Mesenchymal stem cell (in vitro differentiated cells and primary cell): ENCODE measurements around the gene RSPO1.
A peak's percentile ranks its signal among the peaks of the same experiment; 100 is the strongest.

Source experiments
- DNase-seq: peaks from one replicate; pipeline ENCODE4 v3.0.0-alpha.2; 2013
- H2AFZ ChIP-seq: one replicate; pipeline ENCODE4 v1.6.1; 2013; ENCODE audit warnings: low read depth, mild to moderate bottlenecking, control low read depth, inconsistent platforms, low read length, moderate library complexity
- H2AK5ac ChIP-seq: 2 replicates; pipeline ENCODE4 v1.6.1; 2013; ENCODE audit warnings: low read length, moderate library complexity, mild to moderate bottlenecking, inconsistent platforms; ENCODE audit not compliant: severe bottlenecking
- H2BK120ac ChIP-seq: one replicate; pipeline ENCODE4 v1.6.1; 2013; ENCODE audit warnings: low read depth, mild to moderate bottlenecking, inconsistent platforms, low read length, moderate library complexity
- H2BK12ac ChIP-seq, 2 experiments: one replicate each; pipeline ENCODE4 v1.6.1; 2013; ENCODE audit warnings: inconsistent platforms in 2 of 2, low read length in 2 of 2, mild to moderate bottlenecking in 2 of 2, moderate library complexity in 2 of 2, control low read depth in 1 of 2
- H2BK15ac ChIP-seq: one replicate; pipeline ENCODE4 v1.6.1; 2013; ENCODE audit warnings: mild to moderate bottlenecking, low read depth, inconsistent platforms; ENCODE audit not compliant: poor library complexity, severe bottlenecking
- H2BK5ac ChIP-seq: 2 replicates; pipeline ENCODE4 v1.6.1; 2013; ENCODE audit warnings: low read depth, mild to moderate bottlenecking, low read length, control low read depth, inconsistent platforms; ENCODE audit not compliant: poor library complexity, severe bottlenecking
- H3K14ac ChIP-seq, 2 experiments: one replicate each; pipeline ENCODE4 v1.6.1; 2013; ENCODE audit warnings: inconsistent platforms in 2 of 2, low read length in 2 of 2, control low read depth in 1 of 2, mild to moderate bottlenecking in 1 of 2, moderate library complexity in 1 of 2
- H3K18ac ChIP-seq, 2 experiments: one replicate each; pipeline ENCODE4 v1.6.1; 2013; ENCODE audit warnings: inconsistent platforms in 2 of 2, low read length in 2 of 2, control low read depth in 1 of 2, low read depth in 1 of 2, mild to moderate bottlenecking in 1 of 2
- H3K23ac ChIP-seq, 2 experiments: one replicate each; pipeline ENCODE4 v1.6.1; 2013; ENCODE audit warnings: inconsistent platforms in 2 of 2, low read length in 2 of 2, mild to moderate bottlenecking in 2 of 2, moderate library complexity in 2 of 2, control low read depth in 1 of 2
- H3K27ac ChIP-seq: 2 replicates; pipeline ENCODE4 v1.5.1; 2013; ENCODE audit warnings: mild to moderate bottlenecking, moderate library complexity, low read length, control low read depth, inconsistent platforms; ENCODE audit not compliant: poor library complexity, severe bottlenecking
- H3K27me3 ChIP-seq, 2 experiments: 2 replicates each; pipeline versions ENCODE4 v1.6.1 to v1.7.0; 2013; ENCODE audit warnings: low read length in 2 of 2, mild to moderate bottlenecking in 2 of 2, moderate library complexity in 2 of 2, control low read depth in 1 of 2, inconsistent platforms in 1 of 2; ENCODE audit not compliant: control insufficient read depth in 1 of 2, insufficient read depth in 1 of 2
- H3K36me3 ChIP-seq, 2 experiments: 2 replicates each; pipeline versions ENCODE4 v1.6.1 to v1.7.0; 2013; ENCODE audit warnings: low read length in 2 of 2, control low read depth in 1 of 2, inconsistent platforms in 1 of 2, low read depth in 1 of 2, mild to moderate bottlenecking in 1 of 2; ENCODE audit not compliant: insufficient read depth in 2 of 2, control insufficient read depth in 1 of 2
- H3K4ac ChIP-seq, 2 experiments: one replicate each; pipeline ENCODE4 v1.6.1; 2013; ENCODE audit warnings: inconsistent platforms in 2 of 2, low read length in 2 of 2, mild to moderate bottlenecking in 2 of 2, moderate library complexity in 2 of 2, control low read depth in 1 of 2, low read depth in 1 of 2
- H3K4me1 ChIP-seq: 2 replicates; pipeline ENCODE4 v1.6.1; 2013; ENCODE audit warnings: low read depth, low read length, control low read depth; ENCODE audit not compliant: control insufficient read depth, insufficient read depth
- H3K4me2 ChIP-seq: 2 replicates; pipeline ENCODE4 v1.6.1; 2013; ENCODE audit warnings: low read length, mild to moderate bottlenecking, inconsistent platforms; ENCODE audit not compliant: poor library complexity, severe bottlenecking
- H3K4me3 ChIP-seq, 2 experiments: 2 replicates each; pipeline versions ENCODE4 v1.5.1 to v1.7.0; 2013; ENCODE audit warnings: low read length in 2 of 2, mild to moderate bottlenecking in 2 of 2, control low read depth in 1 of 2, low read depth in 1 of 2; ENCODE audit not compliant: insufficient read depth in 1 of 2
- H3K79me1 ChIP-seq: replicated peaks from 2 replicates; pipeline ENCODE4 v1.6.1; 2013; ENCODE audit warnings: mild to moderate bottlenecking, control low read depth, low read length, inconsistent platforms; ENCODE audit not compliant: poor library complexity, severe bottlenecking
- H3K9ac ChIP-seq: 2 replicates; pipeline ENCODE4 v1.7.0; 2013; ENCODE audit warnings: mild to moderate bottlenecking, low read length, moderate library complexity
- H3K9me3 ChIP-seq: 2 replicates; pipeline ENCODE4 v1.7.0; 2013; ENCODE audit warnings: mild to moderate bottlenecking, low read length; ENCODE audit not compliant: control insufficient read depth
- H4K8ac ChIP-seq: one replicate; pipeline ENCODE4 v1.6.1; 2013; ENCODE audit warnings: inconsistent platforms, mild to moderate bottlenecking, low read length, moderate library complexity
- H4K91ac ChIP-seq: one replicate; pipeline ENCODE4 v1.6.1; 2013; ENCODE audit warnings: mild to moderate bottlenecking, low read length, inconsistent platforms
- WGBS: methylation state at CpG from one replicate; pipeline ENCODE4 v1.1.7; 2013; ENCODE audit warnings: mixed read lengths; 5-methylcytosine and 5-hydroxymethylcytosine counted together

Gene RSPO1

DNA sequence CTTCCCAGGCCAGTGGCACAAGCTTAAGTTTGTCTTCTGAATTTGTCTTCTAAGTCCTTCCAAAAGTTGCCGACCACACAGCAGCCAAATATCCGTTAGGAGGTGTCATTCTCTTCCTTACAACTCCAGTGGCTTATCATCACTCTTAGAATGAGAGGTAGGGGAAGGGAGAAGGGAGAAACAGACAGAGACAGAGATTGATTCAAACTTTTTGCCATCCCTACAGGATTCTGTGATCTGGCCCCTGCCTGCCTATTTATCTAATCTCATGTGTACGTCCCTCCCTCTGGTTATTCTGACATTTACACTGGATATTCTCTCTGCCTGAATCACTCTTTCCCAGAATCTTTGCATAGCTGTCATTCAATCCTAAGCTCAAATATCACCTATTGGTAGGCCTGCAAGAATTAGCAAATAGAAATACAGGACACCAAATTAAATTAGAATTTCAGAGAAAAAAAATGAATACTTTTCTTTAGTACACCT lies 38.5 kb downstream of the RSPO1 start:
- H3K18ac ChIP-seq, result no peak overlapping the region
- H2BK15ac ChIP-seq, result no peak overlapping the region
- H3K36me3 ChIP-seq, result peaks cover 3 to 25% of the 10 kb centered on the region in 2 experiments
- peak overlapping the region; percentile 62 for H3K4me2 ChIP-seq
- WGBS, result no CpG with 5 or more reads among the region's 3 CpGs
- H3K14ac ChIP-seq, result no peak overlapping the region
- DNase-seq, result no peak
- peak overlapping the region; percentile 99 for H3K9ac ChIP-seq
- no peaks in the 10 kb centered on the region for H3K9me3 ChIP-seq
- no peak overlapping the region for H4K91ac ChIP-seq
- H3K4me1 ChIP-seq, result peaks cover 4% of the 10 kb centered on the region
- no peak overlapping the region for H2BK120ac ChIP-seq
- H2AFZ ChIP-seq, result peak overlapping the region; percentile 93
- H2BK5ac ChIP-seq, result no peak overlapping the region
- H3K4me3 ChIP-seq, result peak overlapping the region; percentile 58 to 99
- H4K8ac ChIP-seq, result no peak overlapping the region
- H3K27ac ChIP-seq, result no peak overlapping the region
- H3K79me1 ChIP-seq, result no peaks in the 10 kb centered on the region
- no peak overlapping the region for H3K4ac ChIP-seq
- H2AK5ac ChIP-seq, result no peak overlapping the region
- H3K23ac ChIP-seq, result no peak overlapping the region
- peak overlapping the region in 1 of 2 experiments; percentile 21 for H2BK12ac ChIP-seq
- H3K27me3 ChIP-seq, result peaks cover 0 to 4% of the 10 kb centered on the region in 2 experiments

GRCh38 chr1:37595440-37596181 lies 39.1 kb downstream of the RSPO1 start, which contains the start of gene GNL2:
GNL2 (minus strand) TSS chr1:37595937; CDS start chr1:37595822, 115 bp downstream.
- H3K9ac ChIP-seq, result peak within 1 kb of the TSS; percentile 99
- peak within 1 kb of the TSS; percentile 93 for H2AFZ ChIP-seq
- H4K91ac ChIP-seq, result peak within 1 kb of the TSS; percentile 85
- peak within 1 kb of the TSS; percentile 93 for H2BK15ac ChIP-seq
- WGBS, result 0% methylated on average over 50 of the region's 51 CpGs
- H3K79me1 ChIP-seq, result peaks cover 2% of the 10 kb centered on the region
- no peaks in the 10 kb centered on the region for H3K27me3 ChIP-seq
- no peak within 1 kb of the TSS for H3K14ac ChIP-seq
- H2BK12ac ChIP-seq, result peak within 1 kb of the TSS in 1 of 2 experiments; percentile 21
- H3K23ac ChIP-seq, result no peak within 1 kb of the TSS
- H3K4me1 ChIP-seq, result peaks cover 4% of the 10 kb centered on the region
- peak within 1 kb of the TSS; percentile 85 to 95 for H3K18ac ChIP-seq
- peak within 1 kb of the TSS; percentile 14 to 84 for H3K4ac ChIP-seq
- H3K9me3 ChIP-seq, result no peaks in the 10 kb centered on the region
- H3K36me3 ChIP-seq, result peaks cover 3 to 31% of the 10 kb centered on the region in 2 experiments
- H4K8ac ChIP-seq, result no peak within 1 kb of the TSS
- DNase-seq, result peak; percentile 97
- peak within 1 kb of the TSS; percentile 87 for H3K4me2 ChIP-seq
- no peak within 1 kb of the TSS for H2BK5ac ChIP-seq
- H2BK120ac ChIP-seq, result no peak within 1 kb of the TSS
- H3K27ac ChIP-seq, result peak within 1 kb of the TSS; percentile 58
- no peak within 1 kb of the TSS for H2AK5ac ChIP-seq
- H3K4me3 ChIP-seq, result peak within 1 kb of the TSS; percentile 90 to 99

DNA sequence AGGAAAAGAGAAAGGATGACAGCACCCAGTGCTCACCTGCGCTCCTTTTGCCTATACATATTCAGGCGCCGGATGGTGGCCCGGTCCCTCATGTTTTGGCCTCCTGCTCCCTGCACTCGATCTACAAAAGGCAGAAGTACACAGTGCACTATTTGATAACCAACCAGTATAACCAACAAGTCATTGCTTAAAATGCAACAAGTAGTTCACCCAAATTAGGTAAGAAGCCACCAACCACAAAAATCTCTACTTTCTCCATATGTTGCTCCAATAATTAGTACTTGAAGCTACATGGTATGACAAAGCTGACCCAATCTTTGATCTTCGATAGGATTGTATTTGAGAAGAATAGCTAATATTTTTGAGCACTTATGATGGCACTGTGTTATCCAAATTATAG lies 41.0 kb downstream of the RSPO1 start:
- no peak overlapping the region for H3K18ac ChIP-seq
- peaks cover 7% of the 10 kb centered on the region for H3K79me1 ChIP-seq
- no peak overlapping the region for H3K9ac ChIP-seq
- 99% methylated on average over 5 of the region's 6 CpGs for WGBS
- H3K9me3 ChIP-seq, result no peaks in the 10 kb centered on the region
- no peak overlapping the region for H4K91ac ChIP-seq
- H2BK15ac ChIP-seq, result no peak overlapping the region
- no peak overlapping the region for H3K27ac ChIP-seq
- H4K8ac ChIP-seq, result no peak overlapping the region
- no peak overlapping the region for H2BK120ac ChIP-seq
- no peak overlapping the region for H3K14ac ChIP-seq
- H3K36me3 ChIP-seq, result peaks cover 10 to 49% of the 10 kb centered on the region in 2 experiments
- no peak overlapping the region for H3K4me2 ChIP-seq
- no peak overlapping the region for H2BK5ac ChIP-seq
- peaks cover 4% of the 10 kb centered on the region for H3K4me1 ChIP-seq
- no peak overlapping the region for H2AK5ac ChIP-seq
- no peak for DNase-seq
- H3K4me3 ChIP-seq, result peak overlapping the region in 1 of 2 experiments; percentile 99
- H2BK12ac ChIP-seq, result no peak overlapping the region
- no peak overlapping the region for H3K23ac ChIP-seq
- no peaks in the 10 kb centered on the region for H3K27me3 ChIP-seq
- no peak overlapping the region for H3K4ac ChIP-seq
- H2AFZ ChIP-seq, result no peak overlapping the region

- Histone ChIP-seq H3K79me1 (peaks cover 14% of the 10 kb centered on the region), H3K14ac (no peak overlapping the region), H2BK15ac (no peak overlapping the region), H3K4me2 (no peak overlapping the region), H4K8ac (no peak overlapping the region), H3K4ac (no peak overlapping the region), H2BK5ac (no peak overlapping the region), H2BK120ac (no peak overlapping the region), H2AK5ac (no peak overlapping the region), H4K91ac (no peak overlapping the region), H3K9ac (peak overlapping the region; percentile 29), H3K4me3 (no peak overlapping the region), H3K27me3 (no peaks in the 10 kb centered on the region), H3K4me1 (no peaks in the 10 kb centered on the region), H3K36me3 (peaks cover 18 to 91% of the 10 kb centered on the region in 2 experiments), H2BK12ac (no peak overlapping the region), H3K9me3 (no peaks in the 10 kb centered on the region), H3K23ac (no peak overlapping the region), H3K27ac (no peak overlapping the region), H2AFZ (no peak overlapping the region), H3K18ac (no peak overlapping the region)
- WGBS, result 94% methylated on average over 2 of the region's 2 CpGs
- no peak for DNase-seq
These were observed 45.8 kb downstream of the RSPO1 start for GRCh38 chr1:37588939-37589338.
